Memory B cell (primary cell): ENCODE data around the gene APLNR.

Experiments
- ATAC-seq: fragments of 150-1000 bp; cut with Tn5 transposase; 2 replicates; pipeline ENCODE4 v1.10.0; 2021; ENCODE audit warnings: low read depth, mild to moderate bottlenecking, moderate library complexity
- DNase-seq, 2 donors: peaks; one replicate each; pipeline ENCODE4 v3.0.0; 2022; ENCODE audit warnings: low spot score in 2 of 2
- H3K27ac Mint-ChIP-seq: one replicate; pipeline ENCODE4 v1.8.0; 2022; ENCODE audit warnings: mild to moderate bottlenecking, moderate library complexity, mixed read lengths
- H3K27me3 Mint-ChIP-seq: one replicate; pipeline ENCODE4 v1.8.0; 2022; ENCODE audit warnings: mixed read lengths
- H3K36me3 Mint-ChIP-seq: one replicate; pipeline ENCODE4 v1.8.0; 2022; ENCODE audit warnings: mild to moderate bottlenecking, mixed read lengths
- H3K4me1 Mint-ChIP-seq: one replicate; pipeline ENCODE4 v1.8.0; 2022; ENCODE audit warnings: mixed read lengths
- H3K4me3 Mint-ChIP-seq: one replicate; pipeline ENCODE4 v1.8.0; 2022; ENCODE audit warnings: mild to moderate bottlenecking, moderate library complexity, mixed read lengths
- H3K9me3 Mint-ChIP-seq: one replicate; pipeline ENCODE4 v1.8.0; 2022; ENCODE audit warnings: mixed read lengths

The APLNR gene

DNA sequence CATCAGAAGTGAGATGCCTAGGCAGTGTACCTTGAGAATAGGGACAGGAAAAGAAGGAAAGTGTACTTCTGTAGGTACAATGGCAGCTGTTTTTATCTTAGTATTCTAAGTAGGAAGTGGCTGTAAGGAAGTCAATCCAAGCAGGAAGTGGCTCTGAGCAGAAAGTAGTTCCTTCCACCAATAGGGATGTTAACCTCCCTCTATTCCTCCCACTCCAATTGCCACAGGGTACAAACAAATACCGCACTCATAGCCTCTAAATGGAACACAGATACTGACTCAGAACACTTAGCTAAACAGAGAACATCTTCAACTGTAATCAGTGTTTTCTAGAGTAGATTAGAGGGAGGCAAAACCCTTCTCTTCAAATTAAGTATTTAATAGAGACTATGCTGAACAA is 44.7 kb downstream of the APLNR start:
- no peak overlapping the region for H3K27ac Mint-ChIP-seq

DNA sequence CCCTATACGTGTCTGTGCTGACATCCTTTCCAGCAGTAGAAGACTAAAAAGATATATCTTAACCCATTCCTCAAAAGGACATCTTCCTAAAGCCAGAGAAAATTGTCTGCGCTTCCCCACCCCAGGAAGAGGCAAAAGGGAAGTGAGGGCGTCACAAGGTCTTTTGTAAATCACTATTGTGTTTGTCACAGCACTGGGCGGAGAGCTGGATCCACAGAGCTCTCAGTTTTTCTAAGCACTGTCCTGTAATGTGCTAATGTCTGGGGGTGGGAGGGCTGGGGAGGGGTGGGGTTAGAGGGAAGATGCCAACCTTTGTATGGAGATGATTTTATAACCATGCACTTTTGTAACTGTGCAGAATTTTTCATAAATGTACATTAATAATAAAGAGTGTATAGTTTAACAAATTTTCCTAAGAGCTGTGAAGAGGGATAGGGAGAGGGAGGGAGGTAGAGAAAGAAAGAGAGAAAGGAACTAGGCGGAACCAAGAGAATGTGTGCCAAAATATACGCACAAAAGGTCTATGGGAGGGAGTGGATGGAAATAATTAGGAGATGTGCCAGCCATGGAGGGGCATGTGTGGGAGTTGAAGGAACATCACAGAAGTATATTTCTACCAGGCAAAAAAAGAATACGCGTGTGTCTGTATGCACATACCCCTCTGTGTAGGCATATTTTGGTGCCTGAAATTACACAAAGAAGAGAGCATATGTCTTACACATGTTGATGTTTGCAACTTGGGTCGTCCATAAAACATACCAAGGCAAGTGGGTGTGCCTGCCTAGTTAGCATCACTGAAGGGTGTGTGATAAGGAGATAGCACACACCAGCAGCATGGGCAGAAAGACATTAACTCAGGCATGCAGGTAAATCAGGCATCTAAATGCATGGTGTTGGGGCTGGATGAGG is 45.5 kb downstream of the APLNR start:
- H3K4me1 Mint-ChIP-seq = no peaks in the 10 kb centered on the region
- no peaks in the 10 kb centered on the region for H3K36me3 Mint-ChIP-seq
- H3K4me3 Mint-ChIP-seq = no peak overlapping the region
- H3K27me3 Mint-ChIP-seq = peaks cover 19% of the 10 kb centered on the region
- no peak for DNase-seq
- no peak overlapping the region for H3K27ac Mint-ChIP-seq
- peaks cover 4% of the 10 kb centered on the region for H3K9me3 Mint-ChIP-seq
- ATAC-seq = no peak

More for the DNA sequence above, 44.7 kb downstream of the APLNR start:
- H3K36me3 Mint-ChIP-seq = no peaks in the 10 kb centered on the region
- DNase-seq (no peak), ATAC-seq (no peak)
- peaks cover 4% of the 10 kb centered on the region for H3K9me3 Mint-ChIP-seq
- H3K4me3 Mint-ChIP-seq = no peak overlapping the region
- H3K27me3 Mint-ChIP-seq = peaks cover 19% of the 10 kb centered on the region
- no peaks in the 10 kb centered on the region for H3K4me1 Mint-ChIP-seq

GRCh38 chr11:57190548-57190947 is 46.5 kb downstream of the APLNR start:
- Mint-ChIP-seq H3K9me3 (peaks cover 4% of the 10 kb centered on the region), H3K36me3 (no peaks in the 10 kb centered on the region), H3K27ac (no peak overlapping the region), H3K27me3 (peaks cover 24% of the 10 kb centered on the region), H3K4me1 (no peaks in the 10 kb centered on the region), H3K4me3 (no peak overlapping the region)
- no peak for ATAC-seq
- DNase-seq = no peak
